ENCODE data around the gene NBAS.
"Not testable (repeated sequence)": the region's sequence is repeated elsewhere in the genome, so short reads cannot be mapped to it uniquely, and the experiment has no call there.

The NBAS gene

DNA sequence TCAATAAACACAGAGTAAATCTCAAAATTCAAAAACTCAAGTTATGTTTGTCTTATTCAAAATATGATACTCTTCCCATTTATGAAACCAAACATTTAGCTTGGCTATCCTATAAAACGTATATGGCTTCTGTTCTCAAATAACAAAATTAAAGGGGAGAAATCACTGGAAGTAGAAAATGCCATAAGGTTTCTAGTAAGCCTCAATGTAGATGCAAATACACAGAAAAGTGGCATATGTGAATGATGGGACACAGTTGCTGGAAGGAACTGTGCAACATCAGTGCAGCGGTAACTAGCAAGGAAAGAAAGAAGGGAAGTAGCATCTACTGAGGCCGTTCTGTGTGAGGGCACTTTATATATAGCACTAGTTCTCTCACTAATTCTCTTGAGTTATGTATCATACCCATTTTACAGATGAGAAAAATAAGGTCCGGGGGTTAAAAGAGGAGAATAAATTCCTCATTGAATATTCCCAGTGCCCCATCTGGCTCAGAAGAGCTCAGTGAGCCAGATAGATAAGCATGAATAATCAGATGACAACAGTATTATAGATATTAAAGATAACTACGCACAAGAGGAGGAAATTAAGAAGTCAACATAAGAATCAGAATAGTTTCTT, 27.2 kb downstream of the NBAS start:
- no peak for DNase-seq (ENCODE audit: low read depth in 1 of 2, low spot score in 1 of 2)

DNA sequence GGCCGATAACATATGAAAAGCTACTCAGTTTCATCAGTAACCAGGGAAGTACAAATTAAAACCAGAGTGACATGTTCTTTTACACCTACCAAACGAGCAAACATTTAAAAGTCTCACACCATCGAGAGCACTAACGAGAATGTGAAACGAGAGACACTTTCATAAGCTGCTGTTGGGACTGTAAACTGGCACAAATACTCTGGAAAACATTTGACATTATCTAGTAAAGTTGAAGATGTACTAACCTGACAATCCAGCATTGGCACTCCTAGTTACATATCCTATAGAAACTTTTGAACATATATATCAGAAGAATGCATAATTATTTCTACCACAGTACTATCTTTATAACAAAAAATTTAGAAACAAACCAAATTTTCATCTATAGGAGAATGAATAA, 28.1 kb downstream of the NBAS start:
- no peak for DNase-seq (ENCODE audit: low read depth in 1 of 2, low spot score in 1 of 2)

DNA sequence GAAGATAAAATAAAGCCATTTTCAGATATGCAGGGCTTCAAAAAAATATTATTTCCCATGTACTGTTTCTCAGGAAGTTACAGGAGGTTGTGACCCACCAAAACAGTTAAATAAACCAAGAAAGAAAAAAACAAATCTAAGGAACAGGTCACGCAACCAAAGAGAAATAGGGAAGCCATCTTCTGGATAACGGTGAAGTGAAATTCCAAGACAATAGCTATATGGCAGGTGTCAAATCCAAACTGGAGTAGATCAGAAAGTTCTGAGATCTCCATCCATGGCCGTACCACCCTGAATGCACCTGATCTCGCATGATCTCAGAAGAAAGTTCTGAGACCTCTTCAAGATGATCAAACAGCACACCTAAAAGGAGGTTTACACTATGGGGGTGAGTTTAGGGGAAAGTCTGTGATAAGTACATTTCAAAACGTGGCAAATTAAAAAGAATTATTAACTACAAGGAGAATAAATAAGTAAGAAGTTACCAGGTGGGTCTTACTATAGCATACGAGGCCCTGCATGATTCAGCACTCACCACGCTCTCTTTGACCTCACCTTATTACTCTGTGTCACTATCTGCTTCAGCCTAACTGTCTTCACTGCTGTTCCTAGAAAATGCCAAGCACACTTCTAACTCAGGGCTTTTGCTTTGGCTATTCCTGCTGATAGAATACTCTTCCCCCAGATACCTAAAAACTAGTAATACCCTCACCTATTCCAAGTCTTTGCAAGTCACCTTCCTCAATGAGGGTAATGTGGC, 29.9 kb downstream of the NBAS start:
- no peak for DNase-seq (ENCODE audit: low read depth in 1 of 2, low spot score in 1 of 2)

DNA sequence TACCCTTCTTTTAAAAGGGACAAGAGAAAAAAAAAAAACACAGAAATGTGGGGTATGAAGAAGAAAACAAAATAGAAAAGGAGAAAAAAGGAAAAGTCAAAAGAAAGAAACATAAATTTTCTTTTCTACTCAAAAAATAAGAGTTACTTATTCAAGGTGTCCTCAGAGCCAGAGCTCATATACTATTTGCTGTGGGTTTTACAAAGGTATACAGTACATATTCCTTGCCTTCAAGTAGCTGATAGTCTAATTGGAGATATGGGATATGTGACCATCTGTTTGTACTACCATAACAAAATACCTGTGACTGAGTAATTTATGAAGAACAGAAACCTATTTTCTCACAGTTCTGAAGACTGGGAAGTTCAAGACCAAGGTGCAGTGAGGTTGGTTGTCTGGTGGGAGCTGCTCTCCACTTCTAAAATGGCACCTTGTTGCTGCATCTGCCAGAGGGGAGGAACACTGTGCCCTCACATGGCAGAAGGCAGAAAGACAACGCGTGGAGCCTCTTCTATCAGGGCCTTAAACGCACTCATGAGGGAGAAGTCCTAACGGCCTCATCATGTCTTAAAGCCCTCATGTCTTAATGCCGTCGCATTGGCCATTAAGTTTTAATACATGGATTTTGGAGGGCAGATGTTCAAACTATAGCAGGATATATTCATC, 33.9 kb downstream of the NBAS start:
- DNase-seq (ENCODE audit: low read depth in 1 of 2, low spot score in 1 of 2), result no peak

DNA sequence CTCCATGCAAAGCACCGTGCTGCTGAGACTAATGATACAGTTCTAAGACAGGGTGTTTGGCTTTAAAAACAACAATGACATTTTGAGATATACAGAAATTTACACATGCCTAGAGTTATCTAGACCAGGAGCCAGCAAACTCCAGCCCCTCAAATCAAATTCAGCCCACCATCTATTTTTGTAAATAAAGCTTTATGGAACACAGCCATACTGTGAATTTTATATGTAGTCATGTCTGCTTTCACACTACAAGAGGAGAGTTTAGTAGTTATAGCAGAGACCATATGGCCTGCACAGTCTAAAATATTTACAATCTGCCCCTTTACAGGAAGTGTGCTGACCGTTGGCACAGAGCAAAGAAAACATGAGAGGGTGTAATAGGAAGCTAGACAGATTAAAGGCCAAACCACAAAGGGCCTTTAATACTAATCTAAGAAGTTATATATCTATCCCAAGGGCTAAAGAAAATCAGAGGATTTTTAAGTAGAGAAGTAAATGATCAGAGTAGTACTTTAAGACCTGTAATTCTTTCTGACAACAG, 39.4 kb downstream of the NBAS start:
- no peak for DNase-seq (ENCODE audit: low read depth in 1 of 2, low spot score in 1 of 2)

DNA sequence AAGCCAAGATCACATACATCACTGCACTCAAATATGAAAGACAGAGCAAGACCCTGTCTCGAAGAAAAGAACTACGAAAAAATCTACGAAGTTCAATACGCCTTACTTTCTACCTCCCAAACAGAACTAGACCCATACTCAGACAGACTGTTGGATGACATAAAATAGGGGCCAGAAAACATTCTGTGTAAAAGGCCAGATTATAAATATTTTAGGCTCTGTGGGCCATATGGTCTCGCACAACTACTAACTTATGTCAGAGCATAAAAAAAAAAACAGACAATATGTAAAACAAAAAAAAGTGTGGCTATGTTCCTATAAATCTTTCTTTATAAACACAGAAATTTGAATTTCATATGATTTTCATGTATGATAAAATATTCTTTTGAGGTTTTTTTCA, 40.8 kb downstream of the NBAS start:
- DNase-seq (ENCODE audit: low read depth in 1 of 2, low spot score in 1 of 2), result no peak

DNA sequence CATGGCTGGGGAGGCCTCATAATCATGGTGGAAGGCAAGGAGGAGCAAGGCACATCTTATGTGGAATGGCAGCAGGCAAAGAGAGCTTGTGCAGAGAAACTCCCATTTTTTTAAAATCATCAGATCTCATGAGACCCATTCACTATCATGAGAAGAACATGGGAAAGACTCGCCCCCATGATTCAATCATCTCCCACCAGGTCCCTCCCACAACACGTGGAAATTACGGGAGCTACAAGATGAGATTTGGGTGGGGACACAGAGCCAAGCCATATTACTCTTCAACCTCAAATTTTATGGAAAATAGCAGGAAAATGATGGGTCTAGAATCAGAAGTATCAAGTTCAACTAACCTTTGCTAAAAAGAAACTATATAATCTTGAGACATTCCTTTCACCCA, 42.4 kb downstream of the NBAS start:
- not testable (repeated sequence) for DNase-seq (ENCODE audit: low read depth in 1 of 2, low spot score in 1 of 2)

DNA sequence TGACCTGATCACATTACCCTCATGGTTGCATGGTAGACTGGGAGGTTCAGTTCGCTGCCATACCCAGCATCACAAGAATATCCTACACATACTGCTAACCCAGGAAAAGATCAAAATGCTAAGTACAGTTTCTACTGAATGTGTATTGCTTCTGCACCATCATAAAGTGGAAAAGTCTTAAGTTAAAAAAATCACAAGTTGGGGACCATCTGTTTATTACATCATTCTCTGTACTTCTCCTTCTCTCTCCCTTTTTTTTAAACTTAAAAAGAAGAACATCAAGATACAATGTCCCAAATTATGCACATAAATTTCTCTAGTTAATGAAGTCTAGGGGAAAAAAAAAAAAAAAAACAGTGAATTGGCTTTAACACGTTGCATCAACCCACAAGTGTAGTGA, 43.3 kb downstream of the NBAS start:
- DNase-seq (ENCODE audit: low read depth in 1 of 2, low spot score in 1 of 2), result no peak

DNA sequence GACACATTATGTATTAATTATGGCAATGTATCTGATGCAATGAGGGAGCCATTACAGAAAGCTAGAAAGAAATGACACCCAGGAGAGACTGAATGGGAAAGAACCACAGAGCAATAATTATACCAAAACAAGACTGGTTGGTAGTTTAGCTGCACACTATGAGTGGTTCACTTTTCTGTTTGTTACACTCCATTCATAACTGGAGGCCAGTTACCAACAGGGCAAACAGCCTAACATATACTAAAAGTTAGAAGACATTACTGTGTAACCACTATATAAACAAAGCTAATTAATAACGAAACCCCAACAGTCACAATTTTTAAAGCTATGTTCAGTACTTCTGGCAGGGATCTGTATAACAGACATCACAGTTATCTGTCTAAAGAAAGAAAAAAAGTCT, 49.4 kb downstream of the NBAS start:
- no peak for DNase-seq (ENCODE audit: low read depth in 1 of 2, low spot score in 1 of 2)

DNA sequence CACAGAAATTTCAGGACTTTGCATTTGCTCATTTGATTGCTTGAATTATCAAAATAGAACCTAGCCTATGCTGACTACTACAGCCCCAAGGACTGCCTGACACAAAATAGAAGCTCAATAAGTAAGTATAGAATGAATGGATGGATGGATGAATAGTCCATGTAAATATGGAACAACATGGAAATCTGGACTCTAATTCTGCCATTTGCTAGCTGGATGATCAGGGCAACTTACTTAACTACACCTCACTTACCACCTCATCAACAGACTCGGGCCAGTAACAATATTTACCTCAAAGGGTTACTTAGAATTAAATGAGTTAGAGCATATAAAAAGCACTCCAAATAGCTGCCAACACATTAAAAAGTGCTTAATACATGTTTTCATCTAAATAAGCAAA, 50.6 kb downstream of the NBAS start:
- no peak for DNase-seq (ENCODE audit: low read depth in 1 of 2, low spot score in 1 of 2)

DNA sequence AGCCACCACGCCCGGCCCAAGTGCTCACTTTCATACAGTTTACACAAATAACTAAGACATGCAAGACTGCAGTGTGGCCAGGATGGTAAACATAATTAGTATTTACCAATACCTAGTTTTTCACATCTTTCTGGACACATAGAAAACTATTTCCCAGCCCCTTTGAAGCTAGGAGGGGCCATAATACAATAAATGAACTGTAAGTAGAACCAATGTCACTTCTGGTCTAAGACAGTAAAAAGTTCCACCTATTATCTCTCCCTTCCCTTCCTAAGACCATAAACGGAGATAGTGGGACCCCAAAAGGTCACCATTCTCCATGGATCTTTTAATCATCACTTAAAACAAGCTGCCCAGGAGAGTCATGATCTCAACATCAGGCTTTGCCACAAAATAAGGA, 51.0 kb downstream of the NBAS start:
- no peak for DNase-seq (ENCODE audit: low read depth in 1 of 2, low spot score in 1 of 2)

DNA sequence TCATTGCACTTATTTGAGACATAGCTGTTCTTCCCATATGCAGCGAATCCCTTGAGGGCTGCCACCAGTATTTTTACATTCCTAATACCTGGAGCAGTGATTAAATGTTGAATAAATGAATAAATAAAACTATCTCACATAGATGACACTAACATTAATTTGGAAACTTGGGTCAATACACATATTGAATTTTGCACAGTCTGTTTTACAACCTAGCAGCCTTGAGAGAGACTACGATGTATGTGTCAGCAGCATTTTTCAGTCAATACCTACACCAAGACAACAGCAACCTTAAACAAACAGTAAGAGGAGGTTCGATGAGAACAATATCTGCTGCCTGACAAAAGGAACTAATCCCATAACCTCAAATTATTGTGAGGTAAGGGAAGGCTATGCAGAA, 53.4 kb downstream of the NBAS start:
- no peak for DNase-seq (ENCODE audit: low read depth in 1 of 2, low spot score in 1 of 2)

DNA sequence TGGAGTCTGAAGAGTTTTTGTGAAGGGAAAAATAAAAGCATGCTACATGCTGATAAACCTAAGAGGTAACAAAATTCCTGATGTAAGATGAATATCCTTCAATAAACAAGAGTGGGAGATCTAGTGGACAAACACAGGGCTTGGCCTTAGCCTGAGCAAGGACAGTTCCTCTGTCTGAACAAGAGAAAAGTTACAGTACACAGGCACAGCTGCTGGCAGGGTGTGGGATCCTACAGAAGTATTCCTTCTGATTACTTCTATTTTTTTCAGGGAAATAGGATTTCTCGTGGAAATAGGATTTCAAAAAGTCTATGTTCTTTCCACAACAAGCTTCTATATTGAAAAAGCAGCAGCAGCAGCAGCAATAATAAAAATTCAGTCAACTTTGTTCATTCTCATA, 54.1 kb downstream of the NBAS start:
- DNase-seq (ENCODE audit: low read depth in 1 of 2, low spot score in 1 of 2), result no peak

DNA sequence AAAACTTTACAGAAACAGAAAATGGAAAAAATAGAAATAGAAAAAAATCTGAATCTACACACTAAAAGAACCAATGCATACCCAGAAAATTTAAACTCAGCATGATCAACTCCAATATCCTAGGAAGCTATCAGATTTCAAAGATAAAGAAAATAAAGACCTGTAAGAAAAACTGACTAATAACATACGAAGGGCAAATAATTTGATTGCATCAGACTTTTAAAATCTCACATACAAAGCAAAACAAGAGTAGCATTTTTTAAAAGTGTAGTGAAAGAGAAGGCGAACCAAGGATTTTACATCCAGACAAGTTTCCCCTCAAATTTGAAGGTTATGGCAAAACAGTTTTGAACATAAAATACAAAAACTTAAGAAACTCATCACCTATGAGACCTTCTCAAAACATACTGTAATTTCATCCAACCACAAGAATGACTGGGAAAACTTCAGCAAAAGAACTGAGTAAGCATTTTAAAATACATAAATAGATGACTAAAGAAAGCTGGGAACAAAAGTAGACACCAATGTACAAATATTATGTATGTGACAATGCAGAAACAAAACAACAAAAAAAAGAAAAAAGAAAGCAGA, 54.8 kb downstream of the NBAS start:
- DNase-seq (ENCODE audit: low read depth in 1 of 2, low spot score in 1 of 2), result no peak

DNA sequence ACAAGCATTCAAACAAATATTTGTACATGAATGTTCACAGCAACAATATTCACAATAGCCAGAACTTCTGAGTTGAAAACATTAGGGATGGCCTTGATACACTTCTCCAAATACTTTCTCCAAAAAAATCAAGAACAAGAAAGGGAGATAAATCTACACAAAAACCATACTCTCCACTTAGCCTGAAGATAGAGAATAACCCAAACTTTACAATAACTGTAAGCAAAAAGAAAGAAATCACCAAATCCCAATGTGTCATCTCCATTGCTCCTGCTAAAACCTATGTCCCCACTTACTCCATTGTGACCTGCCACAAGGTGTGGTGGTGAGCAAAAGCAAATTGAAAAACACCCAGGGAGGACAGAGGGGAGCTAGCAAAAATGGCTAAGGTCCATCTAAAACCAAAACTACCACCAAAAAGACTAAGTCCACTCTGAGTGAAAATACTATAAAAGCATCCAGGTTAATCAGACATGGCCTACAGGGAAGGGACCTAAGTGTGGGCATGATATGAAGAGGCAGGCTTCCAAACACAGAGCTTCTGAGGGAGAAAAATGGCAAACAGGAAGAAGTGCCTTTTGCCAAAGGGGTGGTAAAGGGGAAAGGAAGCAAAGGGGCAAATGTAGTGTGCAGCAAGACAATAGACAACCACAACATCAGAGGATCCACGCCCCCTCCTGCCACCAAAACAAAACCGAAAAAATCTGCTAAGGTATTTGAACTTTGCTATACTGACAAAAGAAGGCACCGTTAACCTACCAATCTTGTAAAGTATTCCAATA, 56.1 kb downstream of the NBAS start:
- DNase-seq (ENCODE audit: low read depth in 1 of 2, low spot score in 1 of 2), result no peak

DNA sequence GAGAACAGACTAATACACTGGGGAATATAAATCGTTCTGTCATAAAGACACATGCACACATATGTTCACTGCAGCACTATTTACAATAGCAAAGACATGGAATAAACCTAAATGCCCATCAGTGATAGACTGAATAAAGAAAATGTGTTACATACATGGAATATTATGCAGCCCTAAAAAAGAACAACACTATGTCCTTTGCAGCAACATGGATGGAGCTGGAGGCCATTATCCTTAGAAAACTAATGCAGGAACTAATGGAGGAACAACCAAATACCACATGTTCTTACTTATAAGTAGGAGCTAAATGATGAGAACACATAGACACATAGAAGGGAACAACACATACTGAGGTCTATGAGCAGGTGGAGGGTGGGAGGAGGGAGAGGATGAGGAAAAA, 61.9 kb downstream of the NBAS start:
- DNase-seq (ENCODE audit: low read depth in 1 of 2, low spot score in 1 of 2), result not testable (repeated sequence)

DNA sequence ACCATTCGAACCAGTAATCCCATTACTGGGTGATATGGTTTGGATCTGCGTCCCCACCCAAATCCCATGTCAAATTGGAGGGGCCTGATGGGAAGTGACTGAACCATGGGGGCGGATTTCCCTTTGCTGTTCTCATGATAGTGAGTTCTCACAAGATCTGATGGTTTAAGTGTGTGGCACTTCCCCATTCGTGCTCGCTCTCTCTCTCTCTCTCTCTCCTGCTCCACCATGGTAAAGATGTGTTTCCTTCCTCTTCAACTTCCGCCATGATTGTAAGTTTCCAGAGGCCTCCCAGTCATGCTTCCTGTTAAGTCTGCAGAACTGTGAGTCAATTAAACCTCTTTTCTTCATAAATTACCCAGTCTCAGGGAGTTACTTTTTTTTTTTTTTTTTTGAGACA, 62.6 kb downstream of the NBAS start:
- DNase-seq (ENCODE audit: low read depth in 1 of 2, low spot score in 1 of 2), result no peak

DNA sequence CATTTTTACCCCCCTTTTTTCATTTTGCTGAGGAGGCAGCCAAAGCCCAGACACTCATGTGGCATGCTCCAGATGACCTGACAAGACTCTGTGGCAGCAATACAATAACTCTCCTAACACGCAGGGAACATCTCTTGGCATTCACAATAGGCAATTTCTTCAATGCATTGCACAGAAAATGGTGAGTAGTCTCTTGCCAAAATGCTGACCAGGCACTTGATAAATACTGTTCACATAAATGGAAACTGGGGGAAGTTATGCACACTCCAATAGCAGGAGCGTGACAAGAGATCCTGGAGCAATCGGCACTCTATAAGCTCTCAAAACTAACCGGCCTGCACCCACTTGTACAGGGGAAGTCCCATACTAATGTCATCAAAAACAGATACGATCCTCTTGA, 66.3 kb downstream of the NBAS start:
- DNase-seq (ENCODE audit: low read depth in 1 of 2, low spot score in 1 of 2), result no peak

DNA sequence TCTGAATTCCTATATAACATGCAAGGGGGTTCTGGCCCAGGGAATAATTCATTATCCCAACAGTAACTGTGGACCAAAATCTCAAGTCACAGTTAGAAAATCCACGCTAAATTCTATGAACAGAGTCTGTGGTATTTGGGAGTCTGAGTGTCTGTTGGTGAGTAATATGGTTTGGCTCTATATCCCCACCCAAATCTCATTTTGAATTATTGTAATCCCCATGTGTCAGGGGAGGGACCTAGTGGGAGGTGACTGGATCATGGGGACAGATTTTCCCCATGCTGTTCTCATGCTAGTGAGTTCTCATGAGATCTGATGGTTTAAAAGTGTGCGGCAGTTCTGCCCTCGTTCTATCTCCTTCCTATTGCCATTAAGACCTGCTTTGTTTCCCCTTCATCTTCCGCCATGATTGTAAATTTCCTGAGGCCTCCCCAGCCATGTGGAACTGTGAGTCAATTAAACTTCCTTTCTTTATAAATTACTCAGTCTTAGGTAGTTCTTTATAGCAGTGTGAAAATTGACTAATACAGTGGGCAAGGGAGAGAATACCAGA, 68.3 kb downstream of the NBAS start:
- DNase-seq (ENCODE audit: low read depth in 1 of 2, low spot score in 1 of 2), result no peak

DNA sequence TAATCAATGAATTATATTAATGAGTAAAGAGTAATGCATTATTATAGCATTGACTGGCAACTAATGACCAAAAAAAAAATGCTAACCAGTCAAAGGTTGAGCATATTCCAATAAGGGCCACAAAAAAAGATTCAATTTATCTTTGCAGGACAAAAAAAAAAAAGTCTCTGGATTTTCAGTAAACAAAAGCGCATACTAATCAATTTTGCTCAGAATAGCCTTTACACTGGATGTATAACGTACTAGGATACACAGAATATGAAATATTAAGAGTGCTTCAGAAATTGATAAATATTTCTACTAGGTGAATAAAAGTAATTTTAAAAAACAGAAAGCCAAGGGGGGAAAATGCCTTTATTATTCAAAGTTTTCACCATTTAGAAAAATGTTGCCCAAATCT, 74.4 kb downstream of the NBAS start:
- DNase-seq (ENCODE audit: low read depth in 1 of 2, low spot score in 1 of 2), result no peak

DNA sequence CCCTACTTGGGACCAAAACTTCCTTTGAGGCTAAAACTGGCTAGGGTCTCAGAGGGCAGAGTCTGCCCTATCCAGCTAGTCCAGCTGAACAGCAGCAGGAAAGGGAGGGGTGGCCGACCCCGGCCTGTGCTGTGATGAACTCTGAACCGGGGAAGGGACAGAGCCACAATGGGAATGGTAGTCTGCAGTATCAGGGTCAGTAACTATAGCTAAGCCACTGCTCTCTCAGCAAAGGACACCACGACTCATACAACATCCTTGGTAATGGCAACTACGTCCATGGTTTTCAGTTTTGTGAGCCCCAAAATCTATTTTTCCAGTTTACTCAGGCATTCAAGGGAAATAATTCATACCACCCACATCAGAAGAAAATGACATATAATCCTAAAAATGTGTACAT, 75.2 kb downstream of the NBAS start:
- DNase-seq (ENCODE audit: low read depth in 1 of 2, low spot score in 1 of 2), result no peak
